GM20000 (cell line): Measurements from ENCODE around the gene ONECUT1.

Experiments used
- DNase-seq: peaks from one replicate; pipeline ENCODE4 v3.0.0; 2012; ENCODE audit warnings: low spot score
- CTCF ChIP-seq: IDR thresholded peaks from 2 replicates; pipeline ENCODE4 v1.5.1; 2012; ENCODE audit warnings: mild to moderate bottlenecking, control low read depth; ENCODE audit errors: extremely low read depth, missing control alignments

ONECUT1 gene

GRCh38 chr15:52800828-52801747 is 11.0 kb upstream of the ONECUT1 start:
- TF ChIP-seq CTCF = no peak
- DNase-seq = no peak

GRCh38 chr15:52799145-52799811 is 9.1 kb upstream of the ONECUT1 start:
- no peak for DNase-seq
- TF ChIP-seq CTCF = no peak

- no peak for DNase-seq
- no peak for TF ChIP-seq CTCF
Observed at GRCh38 chr15:52798529-52799101, 8.5 kb upstream of the ONECUT1 start.

GRCh38 chr15:52797625-52798501 is 7.7 kb upstream of the ONECUT1 start:
- DNase-seq = no peak
- no peak for TF ChIP-seq CTCF

GRCh38 chr15:52796753-52797520 is 6.8 kb upstream of the ONECUT1 start:
- no peak for DNase-seq
- TF ChIP-seq CTCF = no peak

GRCh38 chr15:52796228-52796521 is 6.0 kb upstream of the ONECUT1 start:
- no peak for DNase-seq
- TF ChIP-seq CTCF = no peak
